Endodermal cell (in vitro differentiated cells): ENCODE data around the gene CASKIN2. TPM values are rescaled to one million over a fixed set of nuclear protein-coding genes. Genes with fewer than 3 reads are reported as not detected.

ENCODE experiments used
- DNase-seq: peaks from one replicate; pipeline ENCODE4 v3.0.0-alpha.2; 2017
- H3K27ac ChIP-seq: 2 replicates; pipeline ENCODE4 v1.5.1; 2013; ENCODE audit warnings: mild to moderate bottlenecking, low read depth, low read length, moderate library complexity
- H3K27me3 ChIP-seq: 2 replicates; pipeline ENCODE4 v1.6.1; 2013; ENCODE audit warnings: mild to moderate bottlenecking, low read length, moderate library complexity; ENCODE audit not compliant: insufficient read depth, control insufficient read depth, poor library complexity, severe bottlenecking
- H3K36me3 ChIP-seq: 2 replicates; pipeline ENCODE4 v1.7.0; 2013; ENCODE audit warnings: mild to moderate bottlenecking, low read length, moderate library complexity; ENCODE audit not compliant: control insufficient read depth, insufficient read depth
- H3K4me1 ChIP-seq: one replicate; pipeline ENCODE4 v1.7.0; 2013; ENCODE audit warnings: low read length; ENCODE audit not compliant: control insufficient read depth, insufficient read depth
- H3K4me3 ChIP-seq: 2 replicates; pipeline ENCODE4 v1.5.1; 2013; ENCODE audit warnings: mild to moderate bottlenecking, low read length, moderate library complexity
- H3K9ac ChIP-seq: 2 replicates; pipeline ENCODE4 v1.6.1; 2013; ENCODE audit warnings: mild to moderate bottlenecking, low read length, moderate library complexity; ENCODE audit not compliant: poor library complexity, severe bottlenecking; ENCODE audit errors: extremely low read depth
- H3K9me3 ChIP-seq: 2 replicates; pipeline ENCODE4 v1.6.1; 2013; ENCODE audit warnings: mild to moderate bottlenecking, low read length, moderate library complexity; ENCODE audit not compliant: control insufficient read depth
- H3K27ac Mint-ChIP-seq: 2 replicates; pipeline ENCODE4 v1.8.0; 2020; ENCODE audit warnings: mixed read lengths
- H3K27me3 Mint-ChIP-seq: 2 replicates; pipeline ENCODE4 v1.8.0; 2021; ENCODE audit warnings: mild to moderate bottlenecking, mixed read lengths; ENCODE audit not compliant: insufficient read depth
- H3K36me3 Mint-ChIP-seq: 2 replicates; pipeline ENCODE4 v1.8.0; 2020; ENCODE audit warnings: low read depth, mixed read lengths
- H3K4me1 Mint-ChIP-seq: 2 replicates; pipeline ENCODE4 v1.8.0; 2020; ENCODE audit warnings: mixed read lengths
- H3K4me3 Mint-ChIP-seq: 2 replicates; pipeline ENCODE4 v1.8.0; 2020; ENCODE audit warnings: mild to moderate bottlenecking, moderate library complexity, mixed read lengths
- H3K9me3 Mint-ChIP-seq: 2 replicates; pipeline ENCODE4 v1.8.0; 2020; ENCODE audit warnings: mild to moderate bottlenecking, mixed read lengths
- WGBS, 2 experiments: methylation state at CpG; one replicate each; pipeline versions ENCODE4 v1.1.5 to v1.1.7; 2013; ENCODE audit warnings: missing lambda C conversion rate in 2 of 2, mixed read lengths in 1 of 2; ENCODE audit not compliant: insufficient coverage in 1 of 2, insufficient read length in 1 of 2; 5-methylcytosine and 5-hydroxymethylcytosine counted together
- total RNA-seq, 2 donors: library from RNA; stranded (reverse); fragmentation: NEBNext Ultra II Directional in 1 of 2; extraction: Animal tissue kit (Norgen Biotek cat#: 25700) in 1 of 2; gene quantifications; 2 replicates in 1 of 2; 3 replicates in 1 of 2; pipeline ENCODE4 v1.2.1, GENCODE V29; 2021
- TF ChIP-seq, protein P1 (sequence below): fragments of 200-600 bp; sonication (generic); conservative IDR thresholded peaks from 2 replicates; pipeline ENCODE4 v1.5.0; 2021; ENCODE audit warnings: antibody characterized with exemption, mild to moderate bottlenecking

CASKIN2 gene
- total RNA-seq, 2 donors from 2014 or later = 26.4 to 31.0 TPM

DNA sequence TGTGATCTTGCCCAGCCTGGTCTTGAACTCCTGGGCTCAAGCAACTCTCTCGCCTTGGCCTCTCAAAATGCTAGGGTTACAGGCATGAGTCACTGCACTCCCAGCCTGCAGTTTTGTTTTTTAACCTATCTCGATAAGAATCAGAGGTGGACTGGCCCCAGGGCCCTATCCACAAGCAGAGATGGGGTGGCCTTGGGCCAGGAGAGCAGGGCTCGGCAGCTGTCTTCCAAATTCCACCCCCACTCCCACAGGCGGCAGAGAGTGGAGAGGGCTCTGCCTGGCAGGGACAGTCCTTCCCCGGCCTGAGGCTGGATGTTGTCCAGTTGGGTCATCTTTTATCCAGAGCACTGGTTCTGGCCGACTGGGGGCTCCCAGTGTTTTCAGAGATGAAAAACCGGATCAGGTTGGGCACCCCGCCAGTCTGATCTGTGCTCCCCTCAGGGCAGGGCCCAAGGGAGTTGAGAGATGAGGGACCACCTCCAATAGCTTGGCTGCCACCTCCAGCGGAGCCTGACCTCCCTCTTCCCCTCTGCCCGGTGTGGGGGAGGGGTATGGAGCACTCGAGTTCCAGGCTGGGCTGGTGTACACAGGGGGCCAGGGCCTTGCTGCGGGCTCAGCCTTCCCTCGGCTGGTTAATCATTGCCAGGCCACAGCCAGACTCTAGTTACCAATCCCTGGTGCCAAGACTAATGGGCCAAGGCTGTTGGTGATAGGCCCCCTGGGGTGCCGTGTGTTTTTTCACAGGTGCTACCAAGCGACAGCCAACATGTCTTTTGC, 41.9 kb upstream of the CASKIN2 start:
- Histone ChIP-seq H3K36me3 (no peaks in the 10 kb centered on the region), H3K4me3 (no peak overlapping the region), H3K9me3 (no peaks in the 10 kb centered on the region), H3K9ac (no peak overlapping the region), H3K27ac (no peak overlapping the region), H3K27me3 (no peaks in the 10 kb centered on the region), H3K4me1 (peaks cover 21% of the 10 kb centered on the region)
- TF ChIP-seq, protein P1, sequence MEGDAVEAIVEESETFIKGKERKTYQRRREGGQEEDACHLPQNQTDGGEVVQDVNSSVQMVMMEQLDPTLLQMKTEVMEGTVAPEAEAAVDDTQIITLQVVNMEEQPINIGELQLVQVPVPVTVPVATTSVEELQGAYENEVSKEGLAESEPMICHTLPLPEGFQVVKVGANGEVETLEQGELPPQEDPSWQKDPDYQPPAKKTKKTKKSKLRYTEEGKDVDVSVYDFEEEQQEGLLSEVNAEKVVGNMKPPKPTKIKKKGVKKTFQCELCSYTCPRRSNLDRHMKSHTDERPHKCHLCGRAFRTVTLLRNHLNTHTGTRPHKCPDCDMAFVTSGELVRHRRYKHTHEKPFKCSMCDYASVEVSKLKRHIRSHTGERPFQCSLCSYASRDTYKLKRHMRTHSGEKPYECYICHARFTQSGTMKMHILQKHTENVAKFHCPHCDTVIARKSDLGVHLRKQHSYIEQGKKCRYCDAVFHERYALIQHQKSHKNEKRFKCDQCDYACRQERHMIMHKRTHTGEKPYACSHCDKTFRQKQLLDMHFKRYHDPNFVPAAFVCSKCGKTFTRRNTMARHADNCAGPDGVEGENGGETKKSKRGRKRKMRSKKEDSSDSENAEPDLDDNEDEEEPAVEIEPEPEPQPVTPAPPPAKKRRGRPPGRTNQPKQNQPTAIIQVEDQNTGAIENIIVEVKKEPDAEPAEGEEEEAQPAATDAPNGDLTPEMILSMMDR = no peak
- WGBS, 2 experiments = 88 to 97% methylated on average over 7 to 14 of the region's 15 CpGs
- no peak overlapping the region for H3K27ac Mint-ChIP-seq
- DNase-seq = peak; percentile 81
- peaks cover 27% of the 10 kb centered on the region for H3K36me3 Mint-ChIP-seq
- no peaks in the 10 kb centered on the region for H3K27me3 Mint-ChIP-seq
- H3K4me3 Mint-ChIP-seq = no peak overlapping the region
- H3K4me1 Mint-ChIP-seq = peaks cover 22% of the 10 kb centered on the region
- H3K9me3 Mint-ChIP-seq = no peaks in the 10 kb centered on the region

DNA sequence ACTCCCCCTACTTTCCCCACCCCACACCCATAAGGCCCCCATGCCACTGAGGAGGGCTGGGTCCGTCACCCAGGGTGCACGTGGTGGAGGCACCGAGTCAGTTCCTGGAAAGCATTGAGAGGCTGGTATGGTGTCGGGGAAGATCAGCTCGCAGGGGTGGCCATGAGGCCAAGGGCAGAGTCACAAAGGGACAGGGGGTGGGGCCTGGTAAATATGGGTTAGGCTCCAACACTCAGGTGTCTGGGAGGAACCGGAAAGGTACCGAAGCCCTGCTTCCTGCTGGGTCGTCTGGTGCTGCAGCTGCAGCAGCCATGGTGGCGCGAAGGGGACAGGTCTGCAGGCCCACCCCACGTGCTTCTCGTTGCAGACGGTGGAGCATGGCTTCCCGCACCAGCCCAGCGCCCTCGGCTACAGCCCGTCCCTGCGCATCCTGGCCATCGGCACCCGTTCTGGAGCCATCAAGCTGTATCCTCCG, 40.4 kb upstream of the CASKIN2 start:
- H3K4me3 Mint-ChIP-seq = no peak overlapping the region
- Histone ChIP-seq H3K9ac (no peak overlapping the region), H3K4me3 (no peak overlapping the region), H3K27ac (no peak overlapping the region), H3K36me3 (no peaks in the 10 kb centered on the region), H3K4me1 (peaks cover 21% of the 10 kb centered on the region), H3K27me3 (no peaks in the 10 kb centered on the region), H3K9me3 (no peaks in the 10 kb centered on the region)
- H3K4me1 Mint-ChIP-seq = peaks cover 27% of the 10 kb centered on the region
- peaks cover 17% of the 10 kb centered on the region for H3K36me3 Mint-ChIP-seq
- no peak for DNase-seq
- TF ChIP-seq, protein P1 = no peak
- H3K27me3 Mint-ChIP-seq = no peaks in the 10 kb centered on the region
- 87 to 90% methylated on average over 13 to 21 of the region's 21 CpGs for WGBS, 2 experiments
- no peaks in the 10 kb centered on the region for H3K9me3 Mint-ChIP-seq
- no peak overlapping the region for H3K27ac Mint-ChIP-seq

DNA sequence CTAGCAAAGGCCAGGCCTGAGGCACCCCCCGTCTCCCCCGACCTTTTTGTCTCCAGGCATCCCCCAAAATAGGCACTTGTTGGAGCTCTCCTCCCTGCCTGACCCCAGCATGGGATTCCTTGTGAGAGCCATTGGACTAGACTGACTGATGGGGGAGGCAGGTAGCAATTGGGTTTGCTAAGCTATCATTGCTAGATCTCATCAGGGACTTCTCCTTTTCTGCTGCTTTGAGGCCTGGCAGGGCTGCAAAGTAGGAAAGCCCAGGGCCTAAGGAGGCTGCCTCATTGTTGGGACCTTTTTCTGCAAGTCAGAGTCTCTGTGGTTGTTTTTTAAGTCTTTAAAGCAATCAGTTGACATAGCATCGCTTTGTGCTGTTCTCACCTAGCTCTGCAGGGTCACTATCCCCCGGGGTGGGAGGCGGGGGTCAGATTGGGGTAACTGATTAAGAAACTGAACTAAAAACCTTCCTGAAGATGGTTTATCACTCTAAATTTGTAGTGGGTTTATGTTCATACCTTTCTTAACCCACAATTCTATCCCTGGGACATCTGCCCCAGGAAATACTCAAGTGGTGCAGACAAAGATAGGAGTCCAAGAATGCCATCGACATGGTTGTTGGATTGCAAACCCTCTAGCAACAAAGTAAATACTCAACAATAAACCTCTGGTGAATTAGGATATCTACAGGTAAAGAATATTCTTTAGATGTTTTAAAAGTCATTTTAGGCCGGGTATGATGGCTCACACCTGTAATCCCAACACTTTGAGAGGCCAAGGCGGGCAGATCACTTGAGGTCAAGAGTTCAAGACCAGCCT, 38.2 kb upstream of the CASKIN2 start:
- Histone ChIP-seq H3K27ac (peak overlapping the region; percentile 88), H3K4me3 (peak overlapping the region; percentile 53), H3K4me1 (peaks cover 21% of the 10 kb centered on the region), H3K27me3 (no peaks in the 10 kb centered on the region), H3K9ac (peak overlapping the region; percentile 80), H3K9me3 (no peaks in the 10 kb centered on the region), H3K36me3 (no peaks in the 10 kb centered on the region)
- peak overlapping the region; percentile 22 for H3K4me3 Mint-ChIP-seq
- no peak for DNase-seq
- peaks cover 34% of the 10 kb centered on the region for H3K4me1 Mint-ChIP-seq
- peak overlapping the region; percentile 95 for H3K27ac Mint-ChIP-seq
- peaks cover 11% of the 10 kb centered on the region for H3K36me3 Mint-ChIP-seq
- H3K9me3 Mint-ChIP-seq = no peaks in the 10 kb centered on the region
- WGBS, 2 experiments = 81 to 84% methylated on average over 4 to 8 of the region's 8 CpGs
- H3K27me3 Mint-ChIP-seq = no peaks in the 10 kb centered on the region
- TF ChIP-seq, protein P1 = no peak
